ENCODE measurements around the gene PHF20.
"Not testable (repeated sequence)": the region's sequence is repeated elsewhere in the genome, so short reads cannot be mapped to it uniquely, and the experiment has no call there.

PHF20 gene

GRCh38 chr20:35912881-35913280 is 141.1 kb downstream of the PHF20 start:
- H3K27ac Mint-ChIP-seq, result no peak overlapping the region
- peaks cover 21% of the 10 kb centered on the region for H3K4me1 Mint-ChIP-seq (ENCODE audit: low read depth)
- H3K27me3 Mint-ChIP-seq (ENCODE audit: low read depth), result no peaks in the 10 kb centered on the region
- H3K36me3 Mint-ChIP-seq (ENCODE audit: low read depth), result peaks cover 24% of the 10 kb centered on the region
- no peaks in the 10 kb centered on the region for H3K9me3 Mint-ChIP-seq
- no peak overlapping the region for H3K4me3 Mint-ChIP-seq

GRCh38 chr20:35917077-35917476 is 145.3 kb downstream of the PHF20 start:
- peaks cover 4% of the 10 kb centered on the region for H3K4me1 Mint-ChIP-seq (ENCODE audit: low read depth)
- H3K36me3 Mint-ChIP-seq (ENCODE audit: low read depth), result peaks cover 27% of the 10 kb centered on the region
- H3K27ac Mint-ChIP-seq, result no peak overlapping the region
- H3K9me3 Mint-ChIP-seq, result no peaks in the 10 kb centered on the region
- no peaks in the 10 kb centered on the region for H3K27me3 Mint-ChIP-seq (ENCODE audit: low read depth)
- no peak overlapping the region for H3K4me3 Mint-ChIP-seq

DNA sequence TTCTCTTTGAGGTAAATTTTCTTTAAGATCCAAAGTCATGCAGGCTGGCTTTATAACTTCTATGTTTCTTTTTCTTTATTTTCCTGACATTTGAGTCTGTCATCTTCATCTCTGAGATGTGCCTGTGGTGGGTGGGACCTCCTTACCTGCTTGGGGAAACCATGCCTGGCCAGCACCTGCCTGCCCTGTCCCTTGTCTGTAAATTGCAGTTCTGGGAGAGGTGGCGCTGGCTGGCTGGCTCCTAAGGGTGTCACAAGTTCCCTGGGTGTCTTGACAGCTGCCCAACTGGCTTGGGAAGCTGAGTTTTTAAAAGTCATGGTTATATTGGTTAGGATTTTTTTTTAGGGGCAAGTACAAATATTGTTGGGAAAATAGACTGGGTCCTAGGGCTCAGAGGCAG is 146.2 kb downstream of the PHF20 start:
- H3K27me3 Mint-ChIP-seq (ENCODE audit: low read depth), result no peaks in the 10 kb centered on the region
- peaks cover 25% of the 10 kb centered on the region for H3K36me3 Mint-ChIP-seq (ENCODE audit: low read depth)
- H3K27ac Mint-ChIP-seq, result no peak overlapping the region
- H3K4me1 Mint-ChIP-seq (ENCODE audit: low read depth), result peaks cover 4% of the 10 kb centered on the region
- no peak overlapping the region for H3K4me3 Mint-ChIP-seq
- no peaks in the 10 kb centered on the region for H3K9me3 Mint-ChIP-seq

DNA sequence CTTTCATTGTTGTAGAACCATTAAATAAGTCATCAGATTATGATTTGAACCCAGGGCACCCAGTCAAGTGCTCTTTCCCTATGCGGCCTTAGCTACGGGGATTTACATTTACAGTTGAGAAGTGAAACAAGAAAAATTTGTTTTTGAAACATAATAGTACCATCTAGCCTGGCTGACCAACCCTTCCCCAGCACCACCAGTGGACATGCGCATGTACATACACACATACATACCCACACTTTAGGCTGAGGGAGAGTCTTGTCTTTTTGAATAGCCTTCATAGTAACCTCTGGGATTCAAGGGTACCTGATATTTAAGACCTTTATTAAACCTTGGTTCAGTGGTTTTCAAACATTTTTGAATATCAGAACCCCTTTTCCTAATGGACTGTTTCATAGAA is 148.7 kb downstream of the PHF20 start:
- no peaks in the 10 kb centered on the region for H3K9me3 Mint-ChIP-seq
- no peak overlapping the region for H3K27ac Mint-ChIP-seq
- no peaks in the 10 kb centered on the region for H3K27me3 Mint-ChIP-seq (ENCODE audit: low read depth)
- peaks cover 19% of the 10 kb centered on the region for H3K36me3 Mint-ChIP-seq (ENCODE audit: low read depth)
- H3K4me3 Mint-ChIP-seq, result no peak overlapping the region
- no peaks in the 10 kb centered on the region for H3K4me1 Mint-ChIP-seq (ENCODE audit: low read depth)

DNA sequence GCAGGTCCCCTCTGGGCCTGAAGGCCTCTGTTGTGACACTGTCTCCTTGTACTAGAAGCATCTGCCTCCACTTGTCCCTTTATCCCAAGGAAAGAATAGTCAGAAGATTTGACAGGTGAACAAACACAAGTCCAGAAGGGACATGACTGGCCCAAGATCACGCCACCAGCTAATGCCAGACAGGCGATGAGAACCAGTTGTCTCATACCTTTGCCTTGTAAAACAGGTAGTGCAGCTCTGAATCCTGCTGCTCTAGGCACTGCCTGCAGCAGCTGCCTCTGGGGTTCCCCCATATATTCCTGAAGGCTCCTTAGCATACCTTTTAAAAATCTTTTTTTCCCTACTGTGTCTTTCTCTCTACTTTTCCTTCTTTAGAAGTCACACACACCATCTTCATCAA is 157.5 kb downstream of the PHF20 start:
- Mint-ChIP-seq H3K4me3 (no peak overlapping the region), H3K27me3 (ENCODE audit: low read depth) (no peaks in the 10 kb centered on the region), H3K36me3 (ENCODE audit: low read depth) (peaks cover 34% of the 10 kb centered on the region), H3K9me3 (no peaks in the 10 kb centered on the region), H3K4me1 (ENCODE audit: low read depth) (peaks cover 9% of the 10 kb centered on the region), H3K27ac (no peak overlapping the region)

DNA sequence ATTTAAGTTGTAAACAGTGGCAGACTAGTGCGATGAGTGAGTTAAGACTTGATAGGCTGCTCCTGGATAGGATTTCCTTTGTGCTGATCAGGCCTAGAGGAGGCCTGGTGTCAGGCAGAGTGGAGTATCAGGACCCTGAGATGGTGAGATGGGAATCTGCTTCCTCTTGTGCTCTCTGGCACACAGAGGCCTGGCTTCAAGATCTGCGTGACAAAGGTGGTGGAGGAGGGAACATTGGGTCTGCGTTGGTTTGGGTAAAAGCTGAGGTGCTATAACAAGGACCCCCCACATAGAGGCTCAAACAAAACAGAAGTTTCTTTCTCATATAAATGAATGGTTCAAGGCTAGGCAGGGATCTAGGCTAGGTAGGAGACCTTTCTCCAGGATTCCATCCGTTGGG is 162.2 kb downstream of the PHF20 start:
- Mint-ChIP-seq H3K36me3 (ENCODE audit: low read depth) (peaks cover 23% of the 10 kb centered on the region), H3K27ac (no peak overlapping the region)

GRCh38 chr20:35939264-35939663 is 167.4 kb downstream of the PHF20 start:
- Mint-ChIP-seq H3K27me3 (ENCODE audit: low read depth) (no peaks in the 10 kb centered on the region), H3K4me1 (ENCODE audit: low read depth) (no peaks in the 10 kb centered on the region), H3K27ac (no peak overlapping the region), H3K36me3 (ENCODE audit: low read depth) (peaks cover 18% of the 10 kb centered on the region), H3K9me3 (no peaks in the 10 kb centered on the region), H3K4me3 (no peak overlapping the region)

More for the DNA sequence above, 162.2 kb downstream of the PHF20 start:
- H3K27me3 Mint-ChIP-seq (ENCODE audit: low read depth), result no peaks in the 10 kb centered on the region
- H3K9me3 Mint-ChIP-seq, result no peaks in the 10 kb centered on the region
- H3K4me3 Mint-ChIP-seq, result no peak overlapping the region
- H3K4me1 Mint-ChIP-seq (ENCODE audit: low read depth), result peaks cover 9% of the 10 kb centered on the region

GRCh38 chr20:35941620-35942019 is 169.8 kb downstream of the PHF20 start:
- no peaks in the 10 kb centered on the region for H3K9me3 Mint-ChIP-seq
- no peaks in the 10 kb centered on the region for H3K4me1 Mint-ChIP-seq (ENCODE audit: low read depth)
- no peaks in the 10 kb centered on the region for H3K27me3 Mint-ChIP-seq (ENCODE audit: low read depth)
- H3K4me3 Mint-ChIP-seq, result no peak overlapping the region
- peaks cover 20% of the 10 kb centered on the region for H3K36me3 Mint-ChIP-seq (ENCODE audit: low read depth)
- peak overlapping the region; percentile 8 for H3K27ac Mint-ChIP-seq

DNA sequence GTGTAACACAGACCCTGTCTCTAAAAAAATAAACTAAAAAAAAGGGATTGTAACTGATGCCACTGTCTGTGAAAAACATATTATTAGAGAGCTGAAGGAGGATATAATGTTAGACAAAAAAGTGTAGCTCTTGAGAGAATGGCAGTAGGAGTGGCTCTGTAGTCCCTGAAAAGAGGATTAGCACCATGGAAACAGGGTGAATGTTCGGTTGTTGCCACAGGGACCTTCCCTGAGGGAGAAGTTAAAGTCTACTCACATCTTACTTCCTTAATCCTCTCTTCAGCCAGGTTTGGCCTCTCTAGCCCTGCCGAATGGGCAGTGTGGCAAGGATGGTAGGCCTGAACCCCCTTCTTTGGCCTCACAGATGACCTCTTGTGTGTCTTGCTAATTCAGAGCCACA is 170.4 kb downstream of the PHF20 start:
- Mint-ChIP-seq H3K4me3 (no peak overlapping the region), H3K9me3 (no peaks in the 10 kb centered on the region), H3K27ac (no peak overlapping the region), H3K27me3 (ENCODE audit: low read depth) (no peaks in the 10 kb centered on the region), H3K4me1 (ENCODE audit: low read depth) (no peaks in the 10 kb centered on the region), H3K36me3 (ENCODE audit: low read depth) (peaks cover 22% of the 10 kb centered on the region)

GRCh38 chr20:35947489-35947888 is 175.7 kb downstream of the PHF20 start:
- Mint-ChIP-seq H3K27me3 (ENCODE audit: low read depth) (no peaks in the 10 kb centered on the region), H3K36me3 (ENCODE audit: low read depth) (peaks cover 15% of the 10 kb centered on the region), H3K4me1 (ENCODE audit: low read depth) (peaks cover 9% of the 10 kb centered on the region), H3K27ac (no peak overlapping the region), H3K9me3 (no peaks in the 10 kb centered on the region), H3K4me3 (no peak overlapping the region)

- Mint-ChIP-seq H3K4me3 (no peak overlapping the region), H3K27ac (peak overlapping the region; percentile 26), H3K36me3 (ENCODE audit: low read depth) (peaks cover 20% of the 10 kb centered on the region), H3K9me3 (no peaks in the 10 kb centered on the region), H3K27me3 (ENCODE audit: low read depth) (no peaks in the 10 kb centered on the region), H3K4me1 (ENCODE audit: low read depth) (peaks cover 13% of the 10 kb centered on the region)
Measured at GRCh38 chr20:35947907-35948306, 176.1 kb downstream of the PHF20 start.

DNA sequence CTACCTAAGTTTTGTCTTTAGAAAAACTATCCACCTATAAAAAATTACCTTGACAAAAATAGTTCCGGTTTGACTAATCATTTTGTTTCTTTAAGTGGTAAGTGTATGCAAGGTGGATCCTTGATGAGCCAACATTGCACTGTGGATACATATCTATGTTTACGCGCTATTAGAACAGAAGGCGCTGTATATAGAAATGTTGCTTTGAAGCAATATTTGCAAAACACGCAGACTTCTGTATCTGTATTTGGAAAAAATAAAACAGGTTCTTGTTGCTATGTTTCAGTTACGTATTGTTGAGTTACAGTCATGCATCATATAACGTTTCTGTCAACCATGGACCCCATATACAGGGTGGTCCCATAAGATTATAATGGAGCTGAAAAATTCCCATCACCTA is 178.3 kb downstream of the PHF20 start:
- Mint-ChIP-seq H3K27me3 (ENCODE audit: low read depth) (no peaks in the 10 kb centered on the region), H3K36me3 (ENCODE audit: low read depth) (peaks cover 18% of the 10 kb centered on the region), H3K27ac (no peak overlapping the region), H3K9me3 (no peaks in the 10 kb centered on the region), H3K4me3 (no peak overlapping the region), H3K4me1 (ENCODE audit: low read depth) (peaks cover 17% of the 10 kb centered on the region)

DNA sequence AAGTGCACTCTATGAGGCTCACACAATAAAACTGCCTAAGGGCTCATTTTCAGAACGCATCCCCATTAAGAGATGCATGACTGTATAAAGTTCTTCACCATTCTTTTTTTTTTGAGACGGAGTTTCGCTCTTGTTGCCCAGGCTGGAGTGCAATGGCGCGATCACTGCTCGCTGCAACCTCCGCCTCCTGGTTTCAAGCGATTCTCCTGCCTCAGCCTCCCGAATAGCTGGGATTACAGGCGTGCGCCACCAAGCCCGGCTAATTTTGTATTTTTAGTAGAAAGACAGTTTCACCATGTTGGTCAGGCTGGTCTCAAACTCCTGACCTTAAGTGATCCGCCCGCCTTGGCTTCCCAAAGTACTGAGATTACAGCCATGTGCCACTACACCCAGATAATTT is 180.3 kb downstream of the PHF20 start:
- Mint-ChIP-seq H3K27ac (peak overlapping the region; percentile 41), H3K4me1 (ENCODE audit: low read depth) (peaks cover 20% of the 10 kb centered on the region), H3K4me3 (peak overlapping the region; percentile 99), H3K36me3 (ENCODE audit: low read depth) (peaks cover 16% of the 10 kb centered on the region)
- not testable (repeated sequence) for H3K27me3 Mint-ChIP-seq (ENCODE audit: low read depth); H3K9me3 Mint-ChIP-seq

- peak overlapping the region; percentile 100 for H3K27ac Mint-ChIP-seq
- no peaks in the 10 kb centered on the region for H3K9me3 Mint-ChIP-seq
- peak overlapping the region; percentile 99 for H3K4me3 Mint-ChIP-seq
- H3K36me3 Mint-ChIP-seq (ENCODE audit: low read depth), result peaks cover 9% of the 10 kb centered on the region
- H3K27me3 Mint-ChIP-seq (ENCODE audit: low read depth), result no peaks in the 10 kb centered on the region
- peaks cover 20% of the 10 kb centered on the region for H3K4me1 Mint-ChIP-seq (ENCODE audit: low read depth)
Measured at GRCh38 chr20:35952480-35953386, 180.9 kb downstream of the PHF20 start.

DNA sequence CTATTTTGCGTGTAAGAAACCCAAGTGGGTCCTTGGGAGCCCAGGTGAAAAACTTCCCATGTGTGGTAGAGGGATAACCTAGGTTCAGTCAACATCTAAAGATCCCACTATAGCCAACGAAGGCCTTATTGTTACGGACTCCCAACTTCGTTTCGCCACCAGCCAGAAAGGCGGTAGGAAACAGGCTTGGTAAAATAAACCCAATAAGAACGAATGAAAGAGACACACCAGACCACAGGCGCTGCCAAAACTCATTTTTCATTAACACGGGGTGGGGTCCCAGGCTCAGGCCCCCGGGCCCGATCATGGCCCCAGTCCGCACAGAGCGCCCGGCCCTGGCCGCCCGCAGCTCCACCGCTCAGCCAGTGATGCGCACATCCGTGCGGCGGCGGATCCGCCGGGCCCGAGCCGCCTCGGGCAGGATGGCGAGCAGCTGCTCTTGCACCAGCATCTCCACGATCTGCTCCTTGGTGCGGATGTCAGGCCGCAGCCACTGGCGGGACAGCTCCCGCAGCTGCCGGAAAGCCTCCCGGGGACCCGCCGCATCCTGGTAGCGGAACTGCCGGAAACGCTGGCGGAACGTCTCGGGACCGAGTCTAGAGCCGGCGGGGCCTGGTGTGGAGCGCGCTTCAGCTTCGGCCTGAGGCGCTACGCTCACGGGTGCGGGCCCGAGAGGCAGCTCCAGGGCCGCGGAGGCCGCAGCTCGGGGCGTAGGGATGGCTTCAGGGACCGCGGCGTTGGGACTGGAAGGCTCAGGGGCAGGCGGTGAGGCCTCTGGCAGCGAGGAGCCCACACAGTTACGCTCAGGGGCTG is 181.8 kb downstream of the PHF20 start:
- H3K27ac Mint-ChIP-seq, result peak overlapping the region; percentile 100
- peak overlapping the region; percentile 99 for H3K4me3 Mint-ChIP-seq
- H3K36me3 Mint-ChIP-seq (ENCODE audit: low read depth), result peaks cover 9% of the 10 kb centered on the region
- no peaks in the 10 kb centered on the region for H3K27me3 Mint-ChIP-seq (ENCODE audit: low read depth)
- no peaks in the 10 kb centered on the region for H3K9me3 Mint-ChIP-seq
- H3K4me1 Mint-ChIP-seq (ENCODE audit: low read depth), result peaks cover 20% of the 10 kb centered on the region
